B cell (primary cell): ENCODE data around the gene ETV6. TPM values are rescaled to one million over a fixed set of nuclear protein-coding genes. Genes with fewer than 3 reads are reported as not detected.

Experiments used
- ATAC-seq: fragments of 200-7000 bp; cut with Tn5 transposase; one replicate; pipeline ENCODE4 v1.10.0; 2021; ENCODE audit warnings: low read depth, mild to moderate bottlenecking, moderate number of reproducible peaks, moderate library complexity
- CTCF ChIA-PET: fragments of 350-600 bp; sonication (Branson Sonifier 250); formaldehyde crosslinking; loops from one replicate; lab custom pipeline; 2021; ENCODE audit warnings: antibody characterized with exemption, inconsistent platforms; lab: Charles Lee
- POLR2A ChIA-PET: fragments of 350-600 bp; sonication (Branson Sonifier 250); formaldehyde crosslinking; loops from one replicate; lab custom pipeline; 2021; ENCODE audit warnings: antibody characterized with exemption; lab: Charles Lee
- DNase-seq: peaks from one replicate; pipeline ENCODE4 v3.0.0; 2013
- H2AFZ ChIP-seq: 2 replicates; pipeline ENCODE4 v1.6.1; 2012; ENCODE audit warnings: mild to moderate bottlenecking, low read depth, low read length; ENCODE audit not compliant: insufficient read depth, poor library complexity, severe bottlenecking
- H3K27ac ChIP-seq, 2 donors: 1 replicate in 1 of 2; 2 replicates in 1 of 2; pipeline ENCODE4 v1.5.1; 2012 to 2013; ENCODE audit warnings: low read length in 2 of 2, mild to moderate bottlenecking in 2 of 2, moderate library complexity in 1 of 2
- H3K27me3 ChIP-seq, 4 experiments: fragments of 200-600 bp in 1 of 4; sonication (generic) in 1 of 4; replicated peaks in 1 of 4; 1 replicate in 2 of 4; 2 replicates in 2 of 4; pipeline versions ENCODE4 v1.6.1 to v1.7.0; 2013 to 2016; ENCODE audit warnings: low read length in 3 of 4, mild to moderate bottlenecking in 2 of 4, mixed read lengths in 1 of 4, moderate library complexity in 1 of 4; ENCODE audit not compliant: insufficient read depth in 4 of 4, control insufficient read depth in 3 of 4; ENCODE audit errors: control extremely low read depth in 1 of 4
- H3K36me3 ChIP-seq, 2 experiments: replicated peaks in 1 of 2; 1 replicate in 1 of 2; 2 replicates in 1 of 2; pipeline versions ENCODE4 v1.6.1 to v1.7.1; 2013; ENCODE audit warnings: low read length in 1 of 2; ENCODE audit not compliant: insufficient read depth in 2 of 2, control insufficient read depth in 1 of 2; ENCODE audit errors: control extremely low read depth in 1 of 2, extremely low read depth in 1 of 2
- H3K4me1 ChIP-seq, 2 donors: fragments of 200-600 bp in 1 of 2; sonication (generic) in 1 of 2; 1 replicate in 1 of 2; 2 replicates in 1 of 2; pipeline versions ENCODE4 v1.5.1 to v1.6.1; 2013 to 2017; ENCODE audit warnings: low read length in 2 of 2; ENCODE audit not compliant: control insufficient read depth in 2 of 2, insufficient read depth in 2 of 2
- H3K4me2 ChIP-seq: replicated peaks from 2 replicates; pipeline ENCODE3; 2012; ENCODE audit warnings: mild to moderate bottlenecking, low read depth, low read length; ENCODE audit not compliant: poor library complexity, severe bottlenecking
- H3K4me3 ChIP-seq, 5 experiments: fragments of 200-600 bp in 1 of 5; sonication (generic) in 1 of 5; 1 replicate in 3 of 5; 2 replicates in 2 of 5; pipeline versions ENCODE4 v1.5.1 to v1.7.0; 2011 to 2016; ENCODE audit warnings: low read length in 4 of 5, mild to moderate bottlenecking in 4 of 5, low read depth in 2 of 5, control low read depth in 1 of 5, moderate library complexity in 1 of 5; ENCODE audit not compliant: insufficient read depth in 1 of 5; ENCODE audit errors: control extremely low read depth in 1 of 5, extremely low read depth in 1 of 5
- H3K79me2 ChIP-seq: fragments of 200-600 bp; sonication (generic); one replicate; pipeline ENCODE4 v1.6.0; 2016; ENCODE audit warnings: low read length; ENCODE audit not compliant: control insufficient read depth, insufficient read depth
- H3K9ac ChIP-seq: fragments of 200-600 bp; sonication (generic); 2 replicates; pipeline ENCODE4 v1.6.1; 2017; ENCODE audit warnings: mild to moderate bottlenecking, low read length, moderate library complexity
- H3K9me3 ChIP-seq, 3 donors: one replicate each; pipeline versions ENCODE4 v1.6.1 to v1.7.1; 2013; ENCODE audit warnings: low read length in 2 of 3; ENCODE audit not compliant: control insufficient read depth in 2 of 3, insufficient read depth in 1 of 3; ENCODE audit errors: control extremely low read depth in 1 of 3
- H4K20me1 ChIP-seq: 2 replicates; pipeline ENCODE4 v1.6.0; 2012; ENCODE audit warnings: mild to moderate bottlenecking, low read length; ENCODE audit not compliant: insufficient read depth, control insufficient read depth, poor library complexity, severe bottlenecking
- H3K27ac Mint-ChIP-seq: one replicate; pipeline ENCODE4 v1.8.0; 2021; ENCODE audit warnings: mixed read lengths
- H3K27me3 Mint-ChIP-seq: one replicate; pipeline ENCODE4 v1.8.0; 2021; ENCODE audit warnings: mixed read lengths
- H3K4me1 Mint-ChIP-seq: one replicate; pipeline ENCODE4 v1.8.0; 2021; ENCODE audit warnings: mixed read lengths
- H3K4me3 Mint-ChIP-seq: one replicate; pipeline ENCODE4 v1.8.0; 2021; ENCODE audit warnings: mixed read lengths
- H3K9me3 Mint-ChIP-seq: one replicate; pipeline ENCODE4 v1.8.0; 2022; ENCODE audit warnings: mixed read lengths; ENCODE audit not compliant: insufficient read depth
- CTCF ChIP-seq: fragments of 200-600 bp; IDR thresholded peaks from one replicate; pipeline ENCODE4 v1.8.0; 2022; ENCODE audit warnings: antibody characterized with exemption, mild to moderate bottlenecking
- EZH2 ChIP-seq: IDR thresholded peaks from 2 replicates; pipeline ENCODE4 v1.6.1; 2012; ENCODE audit warnings: borderline replicate concordance, low read depth, mild to moderate bottlenecking, moderate library complexity, low read length; ENCODE audit not compliant: insufficient read depth, poor library complexity, severe bottlenecking
- WGBS: methylation state at CpG from one replicate; pipeline ENCODE4 v1.1.5; 2013; ENCODE audit warnings: missing lambda C conversion rate; ENCODE audit not compliant: insufficient coverage; 5-methylcytosine and 5-hydroxymethylcytosine counted together
- intact Hi-C: fragments of 100-400 bp; cut with micrococcal nuclease; formaldehyde crosslinking; loops from one replicate; pipeline ENCODE4 v1.10.0; 2022
- polyA plus RNA-seq: library from polyadenylated mRNA; depleted of rRNA; stranded (reverse); fragments of >200 nt; gene quantifications from 2 replicates; pipeline ENCODE4 v1.2.3, GENCODE V29; 2012
- total RNA-seq, 2 donors: library from RNA; stranded (reverse); fragments of 120-200 nt in 1 of 2; gene quantifications; 1 replicate in 1 of 2; 2 replicates in 1 of 2; pipeline versions ENCODE4 v1.2.3 to v1.2.4, GENCODE V29; 2013 to 2022

The ETV6 gene
- total and polyA plus RNA-seq, 2 donors (not counting 1 experiment from before 2014, with no cell fraction given) = 17.4 to 123 TPM

GRCh38 chr12:11731455-11731854 is 82.0 kb downstream of the ETV6 start:
- ATAC-seq (peak; percentile 32), DNase-seq (peak; percentile 56)
- Histone ChIP-seq H3K4me3 (peak overlapping the region in 2 of 5 experiments; percentile 36 to 40), H3K79me2 (peaks cover 46% of the 10 kb centered on the region), H3K4me2 (peak overlapping the region; percentile 66), H3K9me3 (no peaks in the 10 kb centered on the region), H3K9ac (peak overlapping the region; percentile 23), H2AFZ (no peak overlapping the region), H4K20me1 (peaks cover 66% of the 10 kb centered on the region), H3K27me3 (no peaks in the 10 kb centered on the region), H3K36me3 (no peaks in the 10 kb centered on the region), H3K4me1 (peaks cover 74 to 84% of the 10 kb centered on the region in 2 donors), H3K27ac (peak overlapping the region; percentile 69 to 76)
- peak overlapping the region; percentile 94 for H3K27ac Mint-ChIP-seq
- no peaks in the 10 kb centered on the region for H3K9me3 Mint-ChIP-seq
- ChIA-PET POLR2A (interaction anchor here (0.7 to 3.5 kb wide), 9 partner anchors 14 to 105 kb away, joined by 3 to 19 read pairs (median 4); no protein-coding TSS in a partner anchor), CTCF (interaction anchor here (0.7 to 5.6 kb wide), 11 partner anchors 8 to 301 kb away, joined by 3 to 31 read pairs (median 4); no protein-coding TSS in a partner anchor)
- intact Hi-C loops = loop anchor here (1.0 to 10.0 kb wide), 6 partner anchors 19 to 983 kb away; partner anchors contain the start of genes BORCS5, CDKN1B and MANSC1
- no CpG with 5 or more reads among the region's 3 CpGs for WGBS
- H3K4me1 Mint-ChIP-seq = peaks cover 89% of the 10 kb centered on the region
- TF ChIP-seq CTCF (no peak), EZH2 (no peak)
- H3K27me3 Mint-ChIP-seq = no peaks in the 10 kb centered on the region
- H3K4me3 Mint-ChIP-seq = peak overlapping the region; percentile 79

DNA sequence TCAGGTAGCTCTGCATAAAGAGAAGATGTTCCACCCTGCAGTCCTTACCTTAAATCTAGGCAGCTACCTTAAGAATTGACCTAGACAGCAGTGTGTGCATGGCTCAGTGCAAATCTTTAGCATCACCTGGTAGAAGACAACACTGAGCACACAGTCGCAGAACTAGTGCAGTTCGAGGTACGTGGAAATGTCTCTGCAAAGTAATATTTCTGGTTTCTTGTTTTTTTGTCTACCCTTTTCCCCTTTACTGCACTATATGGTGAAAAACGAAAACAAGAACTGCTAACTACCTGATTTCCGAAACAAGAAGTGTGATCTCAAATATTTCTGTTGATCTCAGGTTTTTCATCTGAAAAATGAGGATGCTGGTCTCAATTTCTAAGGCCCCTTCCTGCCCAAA is 82.5 kb downstream of the ETV6 start:
- no peaks in the 10 kb centered on the region for H3K27me3 ChIP-seq
- peak overlapping the region; percentile 66 for H3K4me2 ChIP-seq
- ChIA-PET POLR2A (interaction anchor here (0.9 to 3.5 kb wide), 7 partner anchors 13 to 104 kb away, joined by 4 to 19 read pairs (median 5); no protein-coding TSS in a partner anchor), CTCF (interaction anchor here (0.7 to 5.6 kb wide), 10 partner anchors 8 to 301 kb away, joined by 3 to 31 read pairs (median 4); no protein-coding TSS in a partner anchor)
- peak; percentile 28 for ATAC-seq
- peak overlapping the region; percentile 23 for H3K9ac ChIP-seq
- WGBS = 16% methylated on average over 3 of the region's 5 CpGs
- H3K4me3 Mint-ChIP-seq = peak overlapping the region; percentile 79
- H3K9me3 Mint-ChIP-seq = no peaks in the 10 kb centered on the region
- DNase-seq = peak; percentile 59
- no peak overlapping the region for H2AFZ ChIP-seq
- peaks cover 46% of the 10 kb centered on the region for H3K79me2 ChIP-seq
- TF ChIP-seq CTCF = no peak
- TF ChIP-seq EZH2 = no peak
- H3K4me1 Mint-ChIP-seq = peaks cover 89% of the 10 kb centered on the region
- H3K27me3 Mint-ChIP-seq = no peaks in the 10 kb centered on the region
- peak overlapping the region; percentile 94 for H3K27ac Mint-ChIP-seq
- peak overlapping the region; percentile 69 to 76 for H3K27ac ChIP-seq
- peaks cover 68 to 78% of the 10 kb centered on the region in 2 donors for H3K4me1 ChIP-seq
- no peaks in the 10 kb centered on the region for H3K9me3 ChIP-seq
- intact Hi-C loops = loop anchor here (5.0 to 10.0 kb wide), 3 partner anchors 300 to 983 kb away; partner anchors contain the start of genes BORCS5, CDKN1B and MANSC1
- no peaks in the 10 kb centered on the region for H3K36me3 ChIP-seq
- H4K20me1 ChIP-seq = peaks cover 67% of the 10 kb centered on the region
- peak overlapping the region in 3 of 5 experiments; percentile 6 to 40 (median 36) for H3K4me3 ChIP-seq
